WTC11 (cell line): ENCODE measurements around the gene ADGRD2. TPM values are rescaled to one million over a fixed set of nuclear protein-coding genes. Genes with fewer than 3 reads are reported as not detected.
A peak's percentile ranks its signal among the peaks of the same experiment; 100 is the strongest.

Source experiments
- ATAC-seq: fragments of 200-7000 bp; cut with Tn5 transposase; 2 replicates; pipeline ENCODE4 v1.10.0; 2021; ENCODE audit warnings: mild to moderate bottlenecking, moderate library complexity
- CTCF ChIA-PET: fragments of 300-600 bp; sonication (Branson Sonifier 250); formaldehyde crosslinking; loops from one replicate; lab custom pipeline; 2021; ENCODE audit warnings: antibody characterized with exemption; lab: Charles Lee
- POLR2A ChIA-PET: fragments of 350-600 bp; sonication (Branson Sonifier 250); formaldehyde crosslinking; loops from one replicate; lab custom pipeline; 2021; ENCODE audit warnings: antibody characterized with exemption; lab: Charles Lee
- DNase-seq: peaks from one replicate; pipeline ENCODE4 v3.0.0; 2021; ENCODE audit warnings: low spot score
- H3K27ac Mint-ChIP-seq: 2 replicates; pipeline ENCODE4 v1.8.0; 2021; ENCODE audit warnings: mixed read lengths
- H3K27me3 Mint-ChIP-seq: 2 replicates; pipeline ENCODE4 v1.8.0; 2021; ENCODE audit warnings: low read depth, mild to moderate bottlenecking, moderate library complexity, mixed read lengths
- H3K36me3 Mint-ChIP-seq: 2 replicates; pipeline ENCODE4 v1.8.0; 2021; ENCODE audit warnings: mixed read lengths
- H3K4me1 Mint-ChIP-seq: 2 replicates; pipeline ENCODE4 v1.8.0; 2022; ENCODE audit warnings: mixed read lengths
- H3K4me3 Mint-ChIP-seq: 2 replicates; pipeline ENCODE4 v1.8.0; 2021; ENCODE audit warnings: mild to moderate bottlenecking, moderate library complexity, mixed read lengths
- H3K9me3 Mint-ChIP-seq: 2 replicates; pipeline ENCODE4 v1.8.0; 2021; ENCODE audit warnings: mixed read lengths
- ARID4B ChIP-seq: sonication (generic); formaldehyde crosslinking; IDR thresholded peaks from 2 replicates; pipeline ENCODE4 v1.8.0; 2023; ENCODE audit warnings: missing genetic modification reagents, mild to moderate bottlenecking, borderline replicate concordance
- ATF2 ChIP-seq: sonication (generic); formaldehyde crosslinking; IDR thresholded peaks from 2 replicates; pipeline ENCODE4 v1.8.1; 2022; ENCODE audit warnings: low read depth, missing genetic modification reagents, borderline replicate concordance
- ATF3 ChIP-seq: sonication (generic); formaldehyde crosslinking; conservative IDR thresholded peaks from 2 replicates; pipeline ENCODE4 v1.8.1; 2022; ENCODE audit warnings: mild to moderate bottlenecking, missing genetic modification reagents
- E2F1 ChIP-seq: sonication (generic); formaldehyde crosslinking; IDR thresholded peaks from 2 replicates; pipeline ENCODE4 v1.8.0; 2022; ENCODE audit warnings: mild to moderate bottlenecking, missing genetic modification reagents
- ELF4 ChIP-seq: sonication (generic); formaldehyde crosslinking; IDR thresholded peaks from 2 replicates; pipeline ENCODE4 v1.8.1; 2022; ENCODE audit warnings: low read depth, mild to moderate bottlenecking, moderate library complexity, missing genetic modification reagents
- ESRRA ChIP-seq: sonication (generic); formaldehyde crosslinking; IDR thresholded peaks from 2 replicates; pipeline ENCODE4 v1.8.1; 2022; ENCODE audit warnings: mild to moderate bottlenecking, missing genetic modification reagents, borderline replicate concordance
- FOXJ3 ChIP-seq: sonication (generic); formaldehyde crosslinking; IDR thresholded peaks from 2 replicates; pipeline ENCODE4 v1.9.0; 2021; ENCODE audit warnings: missing genetic modification reagents, mild to moderate bottlenecking, borderline replicate concordance
- FOXK1 ChIP-seq: sonication (generic); formaldehyde crosslinking; IDR thresholded peaks from 2 replicates; pipeline ENCODE4 v1.8.0; 2022; ENCODE audit warnings: mild to moderate bottlenecking, moderate library complexity, missing genetic modification reagents
- GTF2I ChIP-seq: fragments of 250-450 bp; sonication (Bioruptor Pico); conservative IDR thresholded peaks from 2 replicates; pipeline ENCODE4 v1.4.0; 2021; ENCODE audit warnings: mild to moderate bottlenecking
- HMGA2 ChIP-seq: fragments of 250-450 bp; sonication (Bioruptor Pico); IDR thresholded peaks from 2 replicates; pipeline ENCODE4 v1.4.0; 2021; ENCODE audit warnings: mild to moderate bottlenecking, moderate library complexity
- HMGXB4 ChIP-seq: sonication (generic); formaldehyde crosslinking; IDR thresholded peaks from 2 replicates; pipeline ENCODE4 v1.8.1; 2023; ENCODE audit warnings: mild to moderate bottlenecking, moderate library complexity, missing genetic modification reagents
- IRF2 ChIP-seq: sonication (generic); formaldehyde crosslinking; IDR thresholded peaks from 2 replicates; pipeline ENCODE4 v1.8.0; 2022; ENCODE audit warnings: low read depth, missing genetic modification reagents, borderline replicate concordance
- KAT7 ChIP-seq: sonication (generic); formaldehyde crosslinking; IDR thresholded peaks from 2 replicates; pipeline ENCODE4 v1.8.1; 2023; ENCODE audit warnings: missing genetic modification reagents, mild to moderate bottlenecking, borderline replicate concordance
- MYBL2 ChIP-seq: sonication (generic); formaldehyde crosslinking; IDR thresholded peaks from 2 replicates; pipeline ENCODE4 v1.8.1; 2023; ENCODE audit warnings: mild to moderate bottlenecking, moderate library complexity, missing genetic modification reagents
- OVOL2 ChIP-seq: fragments of 250-450 bp; sonication (Bioruptor Pico); IDR thresholded peaks from 2 replicates; pipeline ENCODE4 v1.9.0; 2021; ENCODE audit warnings: mild to moderate bottlenecking, borderline replicate concordance
- SP1 ChIP-seq: sonication (generic); formaldehyde crosslinking; conservative IDR thresholded peaks from 2 replicates; pipeline ENCODE4 v1.8.1; 2022; ENCODE audit warnings: missing genetic modification reagents
- TEAD1 ChIP-seq: sonication (generic); formaldehyde crosslinking; IDR thresholded peaks from 2 replicates; pipeline ENCODE4 v1.8.0; 2022; ENCODE audit warnings: mild to moderate bottlenecking, missing genetic modification reagents
- TP53 ChIP-seq: sonication (generic); formaldehyde crosslinking; IDR thresholded peaks from 2 replicates; pipeline ENCODE4 v1.8.1; 2023; ENCODE audit warnings: mild to moderate bottlenecking, missing genetic modification reagents
- USF2 ChIP-seq: sonication (generic); formaldehyde crosslinking; IDR thresholded peaks from 2 replicates; pipeline ENCODE4 v1.8.1; 2023; ENCODE audit warnings: mild to moderate bottlenecking, missing genetic modification reagents, moderate library complexity
- ZBTB21 ChIP-seq: sonication (generic); formaldehyde crosslinking; IDR thresholded peaks from 2 replicates; pipeline ENCODE4 v1.8.1; 2023; ENCODE audit warnings: mild to moderate bottlenecking, missing genetic modification reagents, borderline replicate concordance
- ZBTB43 ChIP-seq: sonication (generic); formaldehyde crosslinking; IDR thresholded peaks from 2 replicates; pipeline ENCODE4 v1.8.1; 2023; ENCODE audit warnings: mild to moderate bottlenecking, missing genetic modification reagents
- ZNF263 ChIP-seq: sonication (generic); formaldehyde crosslinking; IDR thresholded peaks from 2 replicates; pipeline ENCODE4 v1.8.1; 2022; ENCODE audit warnings: low read depth, mild to moderate bottlenecking, moderate library complexity, missing genetic modification reagents
- total RNA-seq: library from RNA; stranded (reverse); gene quantifications from 3 replicates; pipeline ENCODE4 v1.2.3, GENCODE V29; 2021

Gene ADGRD2
- total RNA-seq, 1 experiment from 2014 or later: 0.61 TPM

GRCh38 chr9:124438091-124438490 lies 12.2 kb upstream of the ADGRD2 start (continued):
- no peak for TF ChIP-seq ZBTB43 (CRISPR knock-in tag)

- H3K9me3 Mint-ChIP-seq: peaks cover 10% of the 10 kb centered on the region
- H3K4me3 Mint-ChIP-seq: no peak overlapping the region
- no peak for DNase-seq
- no peak for TF ChIP-seq ZBTB21 (CRISPR knock-in tag)
- peak; percentile 88 for TF ChIP-seq GTF2I (CRISPR knock-in tag)
- no peak for TF ChIP-seq ELF4 (CRISPR knock-in tag)
- no peak for TF ChIP-seq HMGA2 (CRISPR knock-in tag)
- no peak for TF ChIP-seq FOXJ3 (CRISPR knock-in tag)
- no peaks in the 10 kb centered on the region for H3K4me1 Mint-ChIP-seq
- H3K27ac Mint-ChIP-seq: no peak overlapping the region
- ChIA-PET CTCF (interaction anchor here (1.1 to 1.4 kb wide), 2 partner anchors 20 to 29 kb away, joined by 3 to 4 read pairs; no protein-coding TSS in a partner anchor), POLR2A (no interaction called here)
- no peaks in the 10 kb centered on the region for H3K36me3 Mint-ChIP-seq
- ATAC-seq: no peak
- peaks cover 17% of the 10 kb centered on the region for H3K27me3 Mint-ChIP-seq
Observed at GRCh38 chr9:124439086-124439485, 11.2 kb upstream of the ADGRD2 start.

- DNase-seq (peak; percentile 2), ATAC-seq (no peak)
- Mint-ChIP-seq H3K4me3 (no peak overlapping the region), H3K4me1 (no peaks in the 10 kb centered on the region), H3K36me3 (no peaks in the 10 kb centered on the region), H3K9me3 (peaks cover 10% of the 10 kb centered on the region), H3K27me3 (peaks cover 17% of the 10 kb centered on the region), H3K27ac (no peak overlapping the region)
- ChIA-PET POLR2A (no interaction called here), CTCF (interaction anchor here (1.1 to 1.2 kb wide), 2 partner anchors 21 to 47 kb away, joined by 3 to 4 read pairs; no protein-coding TSS in a partner anchor)
- no peak for TF ChIP-seq IRF2 (CRISPR knock-in tag)
- TF ChIP-seq HMGXB4 (CRISPR knock-in tag): no peak
- no peak for TF ChIP-seq ESRRA
- TF ChIP-seq SP1: no peak
- TF ChIP-seq TEAD1: no peak
- TF ChIP-seq ZNF263 (CRISPR knock-in tag): no peak
- no peak for TF ChIP-seq FOXK1 (CRISPR knock-in tag)
- no peak for TF ChIP-seq ZBTB21 (CRISPR knock-in tag)
- no peak for TF ChIP-seq ATF3 (CRISPR knock-in tag)
- no peak for TF ChIP-seq TP53 (CRISPR knock-in tag)
- TF ChIP-seq OVOL2 (CRISPR knock-in tag): no peak
- TF ChIP-seq ATF2: no peak
- TF ChIP-seq ARID4B (CRISPR knock-in tag): no peak
- TF ChIP-seq USF2 (CRISPR knock-in tag): no peak
- no peak for TF ChIP-seq E2F1 (CRISPR knock-in tag)
- no peak for TF ChIP-seq MYBL2
- no peak for TF ChIP-seq KAT7 (CRISPR knock-in tag)
Observed at GRCh38 chr9:124439686-124440243, 10.5 kb upstream of the ADGRD2 start.
